Nephron (organoid): ENCODE data around the gene RIMBP2.

Experiments used
- H3K27ac Mint-ChIP-seq, 3 experiments: 2 replicates each; pipeline ENCODE4 v1.8.0; 2020; ENCODE audit warnings: mixed read lengths in 3 of 3, mild to moderate bottlenecking in 2 of 3, moderate library complexity in 1 of 3
- H3K27me3 Mint-ChIP-seq: 2 replicates; pipeline ENCODE4 v1.8.0; 2021; ENCODE audit warnings: low read depth, mild to moderate bottlenecking, moderate library complexity, mixed read lengths
- H3K36me3 Mint-ChIP-seq: 2 replicates; pipeline ENCODE4 v1.8.0; 2020; ENCODE audit warnings: low read depth, mixed read lengths
- H3K4me1 Mint-ChIP-seq: 2 replicates; pipeline ENCODE4 v1.8.0; 2020; ENCODE audit warnings: mixed read lengths
- H3K4me3 Mint-ChIP-seq, 3 experiments: 2 replicates each; pipeline ENCODE4 v1.8.0; 2020; ENCODE audit warnings: mild to moderate bottlenecking in 3 of 3, mixed read lengths in 3 of 3, moderate library complexity in 2 of 3
- H3K9me3 Mint-ChIP-seq: 2 replicates; pipeline ENCODE4 v1.8.0; 2020; ENCODE audit warnings: mixed read lengths
- TF ChIP-seq, protein P1 (sequence below), 3 experiments: fragments of 200-600 bp; sonication (generic); IDR thresholded peaks; one replicate each; pipeline ENCODE4 v1.5.0; 2021; ENCODE audit warnings: antibody characterized with exemption in 3 of 3; ENCODE audit not compliant: unreplicated experiment in 3 of 3

Gene RIMBP2

DNA sequence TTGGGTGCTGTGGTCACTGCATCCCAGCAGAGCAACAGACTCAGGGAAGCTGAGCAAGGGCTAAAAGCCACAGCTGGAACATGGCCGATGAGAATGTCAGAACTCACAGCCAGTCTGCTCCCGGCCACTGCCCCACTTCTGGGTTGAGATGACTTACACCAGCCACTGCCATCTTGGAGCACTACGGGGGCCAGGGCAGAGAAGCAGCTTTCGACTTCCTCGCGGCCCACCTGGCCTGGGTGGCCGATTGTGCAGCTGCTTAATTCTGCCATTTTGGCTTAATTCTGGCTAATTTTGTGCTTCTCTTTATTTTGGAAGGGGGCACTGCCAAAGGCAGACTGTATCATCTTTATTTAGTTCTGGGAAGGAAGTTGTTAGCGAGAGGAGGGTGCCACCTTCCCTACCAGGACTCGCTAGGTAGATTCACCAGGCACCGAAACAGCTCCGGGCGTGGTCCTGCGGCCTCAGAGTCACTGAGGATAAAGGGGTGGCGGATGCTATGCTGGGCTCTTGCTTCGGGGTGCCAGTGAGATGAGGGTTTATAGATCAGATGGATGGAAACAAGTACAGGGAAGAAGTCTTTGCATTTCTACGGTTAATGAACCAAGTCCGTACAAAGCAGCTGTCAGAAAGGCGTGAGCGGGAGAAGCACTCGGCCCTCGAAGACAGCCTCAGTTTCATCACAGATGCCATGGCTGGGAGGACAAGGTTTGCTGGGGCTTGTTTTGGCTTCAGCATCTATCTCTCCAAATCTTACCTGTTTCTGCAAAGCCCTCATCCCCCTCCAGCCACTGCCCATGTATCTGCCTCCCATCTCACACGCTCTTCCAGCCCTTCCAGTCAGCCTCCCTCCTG is 230.6 kb downstream of the RIMBP2 start:
- no peak overlapping the region for H3K27ac Mint-ChIP-seq
- no peaks in the 10 kb centered on the region for H3K9me3 Mint-ChIP-seq
- H3K4me1 Mint-ChIP-seq = no peaks in the 10 kb centered on the region
- no peaks in the 10 kb centered on the region for H3K36me3 Mint-ChIP-seq
- H3K27me3 Mint-ChIP-seq = peaks cover 27% of the 10 kb centered on the region
- H3K4me3 Mint-ChIP-seq = no peak overlapping the region
- TF ChIP-seq, protein P1, sequence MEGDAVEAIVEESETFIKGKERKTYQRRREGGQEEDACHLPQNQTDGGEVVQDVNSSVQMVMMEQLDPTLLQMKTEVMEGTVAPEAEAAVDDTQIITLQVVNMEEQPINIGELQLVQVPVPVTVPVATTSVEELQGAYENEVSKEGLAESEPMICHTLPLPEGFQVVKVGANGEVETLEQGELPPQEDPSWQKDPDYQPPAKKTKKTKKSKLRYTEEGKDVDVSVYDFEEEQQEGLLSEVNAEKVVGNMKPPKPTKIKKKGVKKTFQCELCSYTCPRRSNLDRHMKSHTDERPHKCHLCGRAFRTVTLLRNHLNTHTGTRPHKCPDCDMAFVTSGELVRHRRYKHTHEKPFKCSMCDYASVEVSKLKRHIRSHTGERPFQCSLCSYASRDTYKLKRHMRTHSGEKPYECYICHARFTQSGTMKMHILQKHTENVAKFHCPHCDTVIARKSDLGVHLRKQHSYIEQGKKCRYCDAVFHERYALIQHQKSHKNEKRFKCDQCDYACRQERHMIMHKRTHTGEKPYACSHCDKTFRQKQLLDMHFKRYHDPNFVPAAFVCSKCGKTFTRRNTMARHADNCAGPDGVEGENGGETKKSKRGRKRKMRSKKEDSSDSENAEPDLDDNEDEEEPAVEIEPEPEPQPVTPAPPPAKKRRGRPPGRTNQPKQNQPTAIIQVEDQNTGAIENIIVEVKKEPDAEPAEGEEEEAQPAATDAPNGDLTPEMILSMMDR (IDR thresholded peaks at IDR 0.05; ENCODE audit: unreplicated experiment in 3 of 3) = no peak

DNA sequence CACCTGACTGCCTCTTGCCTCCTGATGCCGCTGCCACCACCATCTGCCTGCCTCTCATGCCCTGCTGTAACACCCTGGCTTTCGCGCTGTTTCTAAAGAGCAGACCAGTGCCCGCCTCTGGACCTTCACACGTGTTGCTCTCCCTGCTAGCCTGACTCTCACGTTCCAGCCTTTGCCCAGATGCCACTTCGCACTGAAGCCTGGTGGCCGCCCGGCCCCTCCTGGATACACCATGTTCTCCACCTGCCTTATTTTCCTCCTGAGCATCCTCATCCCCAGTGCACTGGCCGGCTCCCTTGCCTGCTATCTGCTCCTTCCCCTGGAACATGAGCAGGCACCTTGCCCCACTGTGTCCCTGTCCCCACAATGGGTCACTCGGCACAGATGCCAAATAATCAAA is 231.9 kb downstream of the RIMBP2 start:
- no peaks in the 10 kb centered on the region for H3K36me3 Mint-ChIP-seq
- H3K4me1 Mint-ChIP-seq = no peaks in the 10 kb centered on the region
- TF ChIP-seq, protein P1 (IDR thresholded peaks at IDR 0.05; ENCODE audit: unreplicated experiment in 3 of 3) = no peak
- no peak overlapping the region for H3K4me3 Mint-ChIP-seq
- H3K27ac Mint-ChIP-seq = no peak overlapping the region
- H3K9me3 Mint-ChIP-seq = no peaks in the 10 kb centered on the region
- peaks cover 27% of the 10 kb centered on the region for H3K27me3 Mint-ChIP-seq

DNA sequence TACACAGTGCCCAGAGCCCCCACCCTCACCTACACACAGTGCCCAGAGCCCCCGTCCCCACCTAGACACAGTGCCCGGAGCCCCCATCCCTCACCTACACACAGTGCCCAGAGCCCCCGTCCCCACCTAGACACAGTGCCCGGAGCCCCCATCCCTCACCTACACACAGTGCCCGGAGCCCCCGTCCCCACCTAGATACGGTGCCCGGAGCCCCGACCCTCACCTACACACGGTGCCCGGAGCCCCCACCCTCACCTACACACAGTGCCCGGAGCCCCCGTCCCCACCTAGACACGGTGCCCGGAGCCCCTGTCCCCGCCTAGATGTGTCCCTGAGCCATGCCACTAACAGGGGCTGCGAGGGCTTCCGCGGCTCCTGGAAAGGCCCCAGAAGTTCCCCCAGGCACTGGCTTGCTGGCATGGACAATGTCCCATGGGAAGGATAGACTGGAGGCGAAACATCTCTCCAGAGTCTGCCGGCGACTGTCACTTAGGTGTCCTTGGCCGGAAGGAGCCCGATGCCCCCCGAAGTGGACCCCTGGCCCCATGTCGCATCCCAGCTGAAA is 232.4 kb downstream of the RIMBP2 start:
- Mint-ChIP-seq H3K4me1 (no peaks in the 10 kb centered on the region), H3K9me3 (no peaks in the 10 kb centered on the region), H3K27me3 (peaks cover 24% of the 10 kb centered on the region), H3K27ac (no peak overlapping the region), H3K36me3 (no peaks in the 10 kb centered on the region), H3K4me3 (no peak overlapping the region)
- TF ChIP-seq, protein P1 (IDR thresholded peaks at IDR 0.05; ENCODE audit: unreplicated experiment in 3 of 3) = no peak

DNA sequence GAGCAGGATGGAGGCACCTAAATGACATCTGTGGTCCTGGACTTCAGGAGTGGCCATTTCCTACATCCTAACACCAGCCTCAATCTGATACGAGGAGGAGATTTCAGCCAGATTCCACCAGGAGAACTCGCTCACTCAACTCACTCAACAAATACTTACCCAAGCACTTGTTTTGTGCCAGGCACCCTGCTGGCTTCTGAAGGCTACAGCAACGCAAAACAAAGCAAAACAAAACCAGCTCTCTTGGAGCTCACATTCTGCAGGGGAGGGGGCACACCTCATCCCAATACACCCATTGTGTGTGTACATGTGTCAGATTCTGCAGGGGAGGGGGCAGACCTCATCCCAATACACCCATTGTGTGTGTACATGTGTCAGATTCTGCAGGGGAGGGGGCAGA is 233.7 kb downstream of the RIMBP2 start:
- H3K4me1 Mint-ChIP-seq = peaks cover 4% of the 10 kb centered on the region
- no peak overlapping the region for H3K4me3 Mint-ChIP-seq
- no peaks in the 10 kb centered on the region for H3K36me3 Mint-ChIP-seq
- H3K9me3 Mint-ChIP-seq = no peaks in the 10 kb centered on the region
- H3K27ac Mint-ChIP-seq = no peak overlapping the region
- TF ChIP-seq, protein P1 (IDR thresholded peaks at IDR 0.05; ENCODE audit: unreplicated experiment in 3 of 3) = no peak
- H3K27me3 Mint-ChIP-seq = peaks cover 16% of the 10 kb centered on the region

DNA sequence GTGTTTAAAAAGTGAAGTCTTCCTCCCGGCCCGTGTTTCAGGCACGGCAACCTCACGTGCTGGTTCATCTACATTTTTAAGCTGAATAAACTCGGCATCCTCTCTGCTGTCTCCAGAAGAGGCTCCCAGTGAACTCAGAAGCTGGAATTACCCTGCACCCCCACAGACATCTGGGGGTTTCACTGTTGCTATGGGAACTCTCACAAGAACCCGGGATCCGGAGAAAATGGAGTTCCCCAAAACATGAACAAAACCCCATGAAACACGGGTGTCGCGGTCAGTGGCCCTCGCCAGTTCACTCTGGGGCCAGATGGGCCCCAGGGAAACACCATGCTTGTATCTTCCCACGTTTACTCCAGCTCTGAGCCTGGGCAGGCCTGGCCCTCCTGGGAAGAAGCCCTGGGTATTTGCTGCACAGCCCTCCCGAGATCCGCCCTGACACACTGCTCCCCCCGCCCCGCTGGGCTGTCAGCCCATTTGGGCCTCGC is 234.7 kb downstream of the RIMBP2 start:
- H3K27ac Mint-ChIP-seq = no peak overlapping the region
- no peaks in the 10 kb centered on the region for H3K9me3 Mint-ChIP-seq
- TF ChIP-seq, protein P1 (IDR thresholded peaks at IDR 0.05; ENCODE audit: unreplicated experiment in 3 of 3) = no peak
- H3K4me3 Mint-ChIP-seq = no peak overlapping the region
- H3K27me3 Mint-ChIP-seq = peaks cover 14% of the 10 kb centered on the region
- H3K36me3 Mint-ChIP-seq = no peaks in the 10 kb centered on the region
- H3K4me1 Mint-ChIP-seq = peaks cover 14% of the 10 kb centered on the region
